ENCODE results near the gene MERTK.

MERTK gene

GRCh38 chr2:112074506-112074905 is 176.1 kb downstream of the MERTK start:
- DNase-seq (ENCODE audit: low read depth in 2 of 2, low spot score in 1 of 2), result no peak

- DNase-seq (ENCODE audit: low read depth in 2 of 2, low spot score in 1 of 2), result no peak
These were observed 177.3 kb downstream of the MERTK start for GRCh38 chr2:112075490-112076260.

- DNase-seq (ENCODE audit: low read depth in 2 of 2, low spot score in 1 of 2), result no peak
These were observed 179.4 kb downstream of the MERTK start for GRCh38 chr2:112077814-112078213.
